C4-2B (cell line): ENCODE measurements around the gene ONECUT2.

ENCODE experiments used
- H3K27ac ChIP-seq: fragments of 450-650 bp; 2 replicates; pipeline ENCODE4 v1.5.1; 2017
- ZFX ChIP-seq: fragments of 450-650 bp; IDR thresholded peaks from 2 replicates; pipeline ENCODE4 v1.6.1; 2017
- TF ChIP-seq, protein P1 (sequence below): fragments of 450-650 bp; conservative IDR thresholded peaks from 2 replicates; pipeline ENCODE4 v1.5.1; 2017; ENCODE audit warnings: mild to moderate bottlenecking

ONECUT2 gene

DNA sequence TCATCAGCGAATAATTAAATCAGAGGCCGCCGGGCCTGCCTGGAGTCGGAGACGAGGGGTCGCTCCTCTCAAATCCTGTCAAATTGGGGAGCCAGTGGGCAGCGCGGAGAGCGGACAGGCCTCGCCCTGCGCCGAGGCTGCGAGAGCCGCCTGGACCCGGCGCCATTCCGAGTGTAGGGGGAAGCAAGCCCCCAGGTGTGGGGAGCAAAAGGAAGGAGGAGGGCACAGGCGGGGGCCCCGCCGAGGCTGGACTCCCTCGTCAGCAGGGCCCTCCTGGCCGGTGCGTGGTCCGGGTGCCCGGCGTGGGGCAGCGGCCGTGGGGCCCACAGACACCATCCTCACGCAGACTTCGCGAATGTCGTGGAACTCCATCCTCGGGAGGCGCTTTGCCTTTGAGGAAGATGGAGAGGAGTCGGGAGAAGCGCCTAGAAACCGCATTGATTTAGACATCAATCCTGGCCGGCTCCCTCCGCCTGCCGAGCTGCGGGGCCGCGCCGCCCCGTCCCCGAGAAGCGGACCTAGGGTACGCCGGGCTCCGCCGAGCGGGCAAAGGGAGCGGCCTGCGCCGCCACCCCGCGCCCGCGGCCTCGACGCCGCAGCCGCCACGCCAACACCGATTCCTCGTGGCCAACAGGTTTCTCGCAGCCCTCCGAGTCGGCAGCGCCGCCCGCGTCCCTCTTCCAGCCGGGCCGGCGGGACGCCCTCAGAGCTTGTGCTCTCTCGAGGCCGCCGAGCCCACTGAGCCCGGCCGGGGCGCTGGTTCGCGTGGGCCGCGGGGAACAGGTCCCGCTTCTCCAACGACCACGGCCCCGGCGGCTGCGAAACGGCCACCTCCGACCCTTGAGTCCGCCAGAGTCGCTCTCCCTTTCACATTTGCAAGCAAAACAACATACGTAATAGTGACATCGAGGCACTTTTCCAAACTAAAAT is 6.7 kb upstream of the ONECUT2 start:
- H3K27ac ChIP-seq, result no peak overlapping the region
- TF ChIP-seq, protein P1, sequence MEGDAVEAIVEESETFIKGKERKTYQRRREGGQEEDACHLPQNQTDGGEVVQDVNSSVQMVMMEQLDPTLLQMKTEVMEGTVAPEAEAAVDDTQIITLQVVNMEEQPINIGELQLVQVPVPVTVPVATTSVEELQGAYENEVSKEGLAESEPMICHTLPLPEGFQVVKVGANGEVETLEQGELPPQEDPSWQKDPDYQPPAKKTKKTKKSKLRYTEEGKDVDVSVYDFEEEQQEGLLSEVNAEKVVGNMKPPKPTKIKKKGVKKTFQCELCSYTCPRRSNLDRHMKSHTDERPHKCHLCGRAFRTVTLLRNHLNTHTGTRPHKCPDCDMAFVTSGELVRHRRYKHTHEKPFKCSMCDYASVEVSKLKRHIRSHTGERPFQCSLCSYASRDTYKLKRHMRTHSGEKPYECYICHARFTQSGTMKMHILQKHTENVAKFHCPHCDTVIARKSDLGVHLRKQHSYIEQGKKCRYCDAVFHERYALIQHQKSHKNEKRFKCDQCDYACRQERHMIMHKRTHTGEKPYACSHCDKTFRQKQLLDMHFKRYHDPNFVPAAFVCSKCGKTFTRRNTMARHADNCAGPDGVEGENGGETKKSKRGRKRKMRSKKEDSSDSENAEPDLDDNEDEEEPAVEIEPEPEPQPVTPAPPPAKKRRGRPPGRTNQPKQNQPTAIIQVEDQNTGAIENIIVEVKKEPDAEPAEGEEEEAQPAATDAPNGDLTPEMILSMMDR, result no peak

DNA sequence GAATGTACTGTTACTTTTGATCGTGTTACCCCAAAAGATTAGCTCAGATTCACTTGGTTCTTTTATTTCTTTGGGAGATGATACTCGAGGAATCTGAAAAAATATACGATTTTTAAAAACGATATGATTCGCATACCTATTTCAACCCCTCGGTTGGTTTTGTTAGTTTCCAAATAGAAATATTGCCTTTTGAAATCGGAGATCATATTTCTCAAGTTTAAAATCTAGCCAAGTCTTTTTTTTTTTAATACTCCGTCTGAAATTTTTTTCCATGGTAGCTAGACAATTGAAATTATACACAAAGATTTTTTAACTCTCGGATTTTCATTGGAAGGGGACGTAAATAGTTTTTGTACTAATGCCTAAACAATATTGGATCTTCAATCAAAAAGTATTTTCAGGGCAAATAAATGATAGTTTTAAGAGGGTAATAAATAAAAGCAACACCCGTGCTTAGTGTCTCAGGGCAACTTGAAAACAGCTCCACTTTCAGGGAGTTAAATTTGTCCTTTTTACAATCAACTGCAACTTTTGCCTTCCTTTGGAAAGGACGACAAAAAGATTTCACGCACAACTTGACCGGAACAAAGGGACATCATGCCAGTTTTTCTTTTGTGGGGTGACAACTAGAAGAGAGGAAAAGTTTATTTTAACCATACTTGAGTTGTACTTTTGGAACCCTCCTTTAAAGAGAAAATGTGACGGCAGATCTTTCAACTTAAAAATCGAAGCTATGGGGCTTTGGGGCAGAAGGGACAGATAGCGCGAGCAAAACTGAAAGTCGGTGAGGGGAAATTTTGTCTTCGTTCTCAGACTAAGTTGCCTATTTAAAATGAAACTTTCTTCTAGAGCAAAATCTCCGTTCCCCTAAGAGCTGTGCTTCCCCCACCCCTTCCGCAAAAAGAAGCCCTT is 5.8 kb upstream of the ONECUT2 start:
- TF ChIP-seq, protein P1, result no peak
- no peak for TF ChIP-seq ZFX
- no peak overlapping the region for H3K27ac ChIP-seq

DNA sequence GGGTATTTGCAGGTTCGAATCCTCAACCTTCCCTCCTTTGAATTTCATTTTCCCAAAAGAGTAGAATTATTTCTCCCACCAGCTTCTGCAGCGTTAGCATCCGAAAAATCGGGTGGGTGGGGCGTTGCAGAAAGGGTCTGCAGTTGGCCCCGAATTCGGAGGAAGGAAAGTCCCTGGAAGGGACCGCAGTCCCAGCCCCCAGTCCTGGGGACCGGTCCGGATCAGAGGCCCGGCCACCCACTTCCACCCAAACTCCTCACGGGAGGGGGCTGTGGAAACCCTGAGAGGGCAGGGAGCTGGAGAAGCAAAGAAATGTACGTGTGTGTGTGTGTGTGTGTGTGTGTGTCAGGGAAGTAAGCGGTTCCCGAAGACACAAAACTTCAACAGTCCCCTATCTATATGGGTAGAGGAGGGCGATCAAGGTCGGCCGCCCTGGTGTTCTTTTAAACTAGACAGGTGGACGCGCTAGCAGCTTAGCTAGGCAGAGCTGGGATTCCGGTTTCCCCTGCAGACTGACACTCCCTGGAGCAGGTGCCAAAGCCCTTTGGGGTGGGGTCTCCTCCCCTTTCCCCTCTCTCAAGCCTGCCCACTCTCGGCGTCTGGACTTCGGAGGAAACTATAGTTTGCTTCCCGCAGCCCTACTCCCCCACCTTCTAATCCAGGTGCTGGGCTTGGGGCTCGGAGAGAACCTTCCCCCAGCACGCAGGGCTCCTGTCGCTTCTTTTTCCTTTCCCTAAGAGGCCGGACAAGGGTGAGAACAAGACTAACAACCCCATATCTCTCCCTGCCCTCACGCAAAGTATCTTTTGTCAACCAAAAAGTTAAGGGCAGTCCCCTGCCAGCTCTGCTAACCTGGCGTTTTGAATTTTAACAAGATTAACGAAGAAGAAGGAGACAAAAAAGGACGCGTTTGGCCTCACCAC is 4.8 kb upstream of the ONECUT2 start:
- TF ChIP-seq, protein P1, result no peak
- TF ChIP-seq ZFX, result no peak
- no peak overlapping the region for H3K27ac ChIP-seq

DNA sequence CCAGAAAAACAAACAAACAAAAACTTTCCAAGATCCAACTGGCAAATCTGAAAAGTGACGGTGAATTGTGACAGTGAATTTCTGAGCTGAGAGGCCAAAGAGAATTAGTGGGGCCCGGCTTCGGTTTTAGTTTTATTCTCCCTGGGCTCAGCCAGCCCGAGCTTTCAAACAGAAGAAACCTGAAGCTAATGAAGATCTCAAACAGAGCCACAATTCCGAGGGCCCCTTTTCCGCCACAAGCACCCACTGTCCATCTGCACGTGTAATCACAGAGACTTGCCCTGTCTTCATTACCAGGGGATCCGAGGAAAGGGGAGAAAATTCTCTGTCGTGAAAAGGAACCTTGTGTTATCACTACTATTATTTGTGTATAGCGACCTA is 4.2 kb upstream of the ONECUT2 start:
- no peak overlapping the region for H3K27ac ChIP-seq
- TF ChIP-seq, protein P1, result no peak
- no peak for TF ChIP-seq ZFX

DNA sequence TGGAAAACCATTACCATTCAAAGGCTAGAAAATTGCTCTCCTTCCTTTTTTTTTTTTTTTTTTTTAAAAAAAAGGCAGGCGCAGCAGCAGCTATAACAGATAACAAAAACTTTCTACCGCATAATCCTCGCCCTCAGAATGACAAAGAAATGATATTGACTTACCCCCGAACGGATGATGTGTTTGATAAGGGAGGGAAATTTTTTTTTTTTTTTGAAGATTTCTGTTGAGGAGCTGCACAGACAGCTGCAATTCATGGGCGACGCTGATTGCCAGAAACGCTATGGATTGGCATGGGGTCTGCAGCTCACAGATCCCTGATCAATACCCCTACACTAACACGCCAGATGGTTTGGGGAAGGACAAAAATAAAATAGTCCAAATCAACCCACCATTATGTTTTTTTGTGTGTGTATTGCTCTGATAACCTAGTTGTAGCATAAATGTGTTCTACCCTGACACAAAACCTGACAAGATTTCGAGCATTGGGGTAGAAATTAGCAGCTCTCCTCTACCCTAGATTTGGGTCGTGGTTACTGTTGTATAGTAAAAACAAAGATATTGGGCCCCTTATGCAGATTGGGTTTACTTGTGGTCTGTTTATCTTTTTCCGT is 3.6 kb upstream of the ONECUT2 start:
- TF ChIP-seq, protein P1, result no peak
- no peak for TF ChIP-seq ZFX
- no peak overlapping the region for H3K27ac ChIP-seq

DNA sequence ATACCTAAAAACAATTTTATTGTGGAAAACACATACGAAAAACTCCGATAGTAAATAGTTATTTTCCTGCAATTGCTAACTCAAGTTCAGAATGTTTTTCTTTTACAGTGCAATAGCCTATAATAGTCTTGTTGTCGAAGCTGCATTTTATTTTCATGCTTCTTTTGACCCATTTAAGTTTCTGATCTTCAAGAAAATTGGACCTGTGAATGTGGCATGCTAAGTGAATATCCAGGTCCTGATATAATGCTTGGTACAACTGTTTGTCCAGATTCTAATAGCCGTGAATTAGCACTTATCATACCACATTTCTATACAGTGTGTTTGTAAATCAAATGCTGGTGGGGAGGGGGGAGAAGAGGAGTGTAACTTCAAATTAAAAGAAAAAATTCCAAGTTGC is 3.0 kb upstream of the ONECUT2 start:
- TF ChIP-seq, protein P1, result no peak
- TF ChIP-seq ZFX, result no peak
- H3K27ac ChIP-seq, result no peak overlapping the region
